SW 1271 (cell line): ENCODE results near the gene APOBEC3A.
"Not testable (repeated sequence)": the region's sequence is repeated elsewhere in the genome, so short reads cannot be mapped to it uniquely, and the experiment has no call there.

ENCODE experiments used
- DNase-seq, 2 experiments: peaks; one replicate each; lab custom pipeline; 2025; lab: John Stamatoyannopoulos, UW

The APOBEC3A gene

GRCh38 chr22:38943201-38943600, 14.2 kb upstream of the APOBEC3A start:
- DNase-seq: no peak

GRCh38 chr22:38943882-38944281, 13.5 kb upstream of the APOBEC3A start:
- no peak for DNase-seq

- DNase-seq: no peak
Observed at GRCh38 chr22:38944653-38945052, 12.8 kb upstream of the APOBEC3A start.

GRCh38 chr22:38945706-38946338, 11.6 kb upstream of the APOBEC3A start:
- DNase-seq: not testable (repeated sequence)

- DNase-seq: no peak
Observed at GRCh38 chr22:38946771-38947170, 10.6 kb upstream of the APOBEC3A start.

GRCh38 chr22:38947321-38948140, 9.9 kb upstream of the APOBEC3A start:
- DNase-seq: no peak

- no peak for DNase-seq
Observed at GRCh38 chr22:38948181-38948940, 9.0 kb upstream of the APOBEC3A start.

GRCh38 chr22:38949889-38950405, 7.5 kb upstream of the APOBEC3A start:
- no peak for DNase-seq

GRCh38 chr22:38950527-38951295, 6.7 kb upstream of the APOBEC3A start:
- DNase-seq: no peak

GRCh38 chr22:38951734-38952133, 5.7 kb upstream of the APOBEC3A start:
- DNase-seq: no peak

- DNase-seq: no peak
Observed at GRCh38 chr22:38952281-38952993, 5.0 kb upstream of the APOBEC3A start.

- no peak for DNase-seq
Observed at GRCh38 chr22:38953091-38953490, 4.3 kb upstream of the APOBEC3A start.

- no peak for DNase-seq
Observed at GRCh38 chr22:38953577-38954413, 3.6 kb upstream of the APOBEC3A start.

- DNase-seq: no peak
Observed at GRCh38 chr22:38954414-38955043, 2.9 kb upstream of the APOBEC3A start.

- DNase-seq: no peak
Observed at GRCh38 chr22:38955250-38955905, 2.0 kb upstream of the APOBEC3A start.

GRCh38 chr22:38955926-38956325, 1.5 kb upstream of the APOBEC3A start:
- no peak for DNase-seq

GRCh38 chr22:38956551-38956950, 858 bp upstream of the APOBEC3A start:
- no peak for DNase-seq

GRCh38 chr22:38957808-38958650, 620 bp downstream of the APOBEC3A start:
- DNase-seq: no peak
